ENCODE data around the gene LRRC56. TPM values are rescaled to one million over a fixed set of nuclear protein-coding genes. Genes with fewer than 3 reads are reported as not detected.
A peak's percentile ranks its signal among the peaks of the same experiment; 100 is the strongest.

The LRRC56 gene
- total and polyA plus RNA-seq, 2 experiments from 2014 or later: 0.40 to 1.6 TPM

- WGBS (ENCODE audit: low lambda C conversion rate, missing lambda C conversion rate): over 99% methylated on average over 30 of the region's 33 CpGs
- H3K4me3 ChIP-seq: no peak overlapping the region
- TF ChIP-seq CTCF (IDR thresholded peaks at IDR 0.05; ENCODE audit: poor library complexity) (no peak), EZH2 (IDR thresholded peaks at IDR 0.05; ENCODE audit: borderline replicate concordance) (no peak), EZH2phosphoT487 (IDR thresholded peaks at IDR 0.05; ENCODE audit: low read depth, severe bottlenecking, unreplicated experiment) (no peak)
- no peak overlapping the region for H2AFZ ChIP-seq
- H3K4me1 ChIP-seq (ENCODE audit: insufficient read depth): peaks cover 25% of the 10 kb centered on the region
- H3K9me3 ChIP-seq (ENCODE audit: low read depth): no peaks in the 10 kb centered on the region
- peak; percentile 8 for DNase-seq (ENCODE audit: low spot score)
- no peaks in the 10 kb centered on the region for H3K9me2 ChIP-seq (replicated peaks; ENCODE audit: insufficient read depth)
- peaks cover 10% of the 10 kb centered on the region for H3K79me2 ChIP-seq
- no peak overlapping the region for H3K4me2 ChIP-seq
- no peaks in the 10 kb centered on the region for H3K36me3 ChIP-seq (replicated peaks; ENCODE audit: insufficient read depth, low read depth)
- no peaks in the 10 kb centered on the region for H3K27me3 ChIP-seq
- H4K20me1 ChIP-seq (ENCODE audit: insufficient read depth, poor library complexity, severe bottlenecking): peaks cover 15% of the 10 kb centered on the region
- H3K27ac ChIP-seq: no peak overlapping the region
These were observed 4.2 kb upstream of the LRRC56 start for GRCh38 chr11:532986-533585.

- H3K9me3 ChIP-seq (ENCODE audit: low read depth): no peaks in the 10 kb centered on the region
- WGBS (ENCODE audit: low lambda C conversion rate, missing lambda C conversion rate): 96% methylated on average over 35 of the region's 37 CpGs
- no peaks in the 10 kb centered on the region for H3K27me3 ChIP-seq
- no peak overlapping the region for H3K4me3 ChIP-seq
- H2AFZ ChIP-seq: no peak overlapping the region
- TF ChIP-seq CTCF (IDR thresholded peaks at IDR 0.05; ENCODE audit: poor library complexity) (no peak), EZH2phosphoT487 (IDR thresholded peaks at IDR 0.05; ENCODE audit: low read depth, severe bottlenecking, unreplicated experiment) (no peak), EZH2 (IDR thresholded peaks at IDR 0.05; ENCODE audit: borderline replicate concordance) (no peak)
- H3K79me2 ChIP-seq: peaks cover 10% of the 10 kb centered on the region
- H3K4me1 ChIP-seq (ENCODE audit: insufficient read depth): peaks cover 25% of the 10 kb centered on the region
- H3K27ac ChIP-seq: no peak overlapping the region
- peak overlapping the region; percentile 99 for H3K4me2 ChIP-seq
- DNase-seq (ENCODE audit: low spot score): peak; percentile 4
- H3K9me2 ChIP-seq (replicated peaks; ENCODE audit: insufficient read depth): no peaks in the 10 kb centered on the region
- no peaks in the 10 kb centered on the region for H3K36me3 ChIP-seq (replicated peaks; ENCODE audit: insufficient read depth, low read depth)
- H4K20me1 ChIP-seq (ENCODE audit: insufficient read depth, poor library complexity, severe bottlenecking): peaks cover 15% of the 10 kb centered on the region
These were observed 3.5 kb upstream of the LRRC56 start for GRCh38 chr11:533586-534395.

GRCh38 chr11:534396-535209 is 2.7 kb upstream of the LRRC56 start:
- TF ChIP-seq CTCF (IDR thresholded peaks at IDR 0.05; ENCODE audit: poor library complexity) (no peak), EZH2 (IDR thresholded peaks at IDR 0.05; ENCODE audit: borderline replicate concordance) (no peak), EZH2phosphoT487 (IDR thresholded peaks at IDR 0.05; ENCODE audit: low read depth, severe bottlenecking, unreplicated experiment) (no peak)
- H3K27me3 ChIP-seq: no peaks in the 10 kb centered on the region
- H3K9me2 ChIP-seq (replicated peaks; ENCODE audit: insufficient read depth): no peaks in the 10 kb centered on the region
- WGBS (ENCODE audit: low lambda C conversion rate, missing lambda C conversion rate): 18% methylated on average over 50 of the region's 66 CpGs
- peak overlapping the region; percentile 99 for H3K4me2 ChIP-seq
- H4K20me1 ChIP-seq (ENCODE audit: insufficient read depth, poor library complexity, severe bottlenecking): peaks cover 15% of the 10 kb centered on the region
- no peaks in the 10 kb centered on the region for H3K36me3 ChIP-seq (replicated peaks; ENCODE audit: insufficient read depth, low read depth)
- peak overlapping the region; percentile 77 for H3K4me3 ChIP-seq
- peak overlapping the region; percentile 62 for H3K27ac ChIP-seq
- H3K4me1 ChIP-seq (ENCODE audit: insufficient read depth): peaks cover 25% of the 10 kb centered on the region
- peaks cover 10% of the 10 kb centered on the region for H3K79me2 ChIP-seq
- peak overlapping the region; percentile 52 for H2AFZ ChIP-seq
- no peaks in the 10 kb centered on the region for H3K9me3 ChIP-seq (ENCODE audit: low read depth)
- DNase-seq (ENCODE audit: low spot score): peak; percentile 55

All from hepatocyte (in vitro differentiated cells).